ENCODE results near the gene SPDYE6.
"Not testable (repeated sequence)": the region's sequence is repeated elsewhere in the genome, so short reads cannot be mapped to it uniquely, and the experiment has no call there.

The SPDYE6 gene

GRCh38 chr7:102326157-102326889, 29.9 kb downstream of the SPDYE6 start:
- no peak overlapping the region for H3K27ac ChIP-seq
- no peak for TF ChIP-seq CTCF (conservative IDR thresholded peaks at IDR 0.05)

GRCh38 chr7:102325106-102325505, 31.1 kb downstream of the SPDYE6 start:
- not testable (repeated sequence) for H3K27ac ChIP-seq

- no peak overlapping the region for H3K27ac ChIP-seq
- no peak for TF ChIP-seq CTCF (conservative IDR thresholded peaks at IDR 0.05)
These were observed 32.4 kb downstream of the SPDYE6 start for GRCh38 chr7:102323914-102324195.

GRCh38 chr7:102322202-102322715, 34.0 kb downstream of the SPDYE6 start:
- H3K27ac ChIP-seq: no peak overlapping the region
- TF ChIP-seq CTCF (conservative IDR thresholded peaks at IDR 0.05): no peak

GRCh38 chr7:102321351-102322201, 34.7 kb downstream of the SPDYE6 start:
- H3K27ac ChIP-seq: no peak overlapping the region

GRCh38 chr7:102320601-102321350, 35.5 kb downstream of the SPDYE6 start:
- TF ChIP-seq CTCF (conservative IDR thresholded peaks at IDR 0.05): no peak
- H3K27ac ChIP-seq: no peak overlapping the region

More at GRCh38 chr7:102321351-102322201, 34.7 kb downstream of the SPDYE6 start:
- TF ChIP-seq CTCF (conservative IDR thresholded peaks at IDR 0.05): no peak

GRCh38 chr7:102320181-102320580, 36.1 kb downstream of the SPDYE6 start:
- H3K27ac ChIP-seq: no peak overlapping the region
- no peak for TF ChIP-seq CTCF (conservative IDR thresholded peaks at IDR 0.05)
